Stimulated activated CD8-positive, alpha-beta memory T cell treated with anti-CD3 and anti-CD28 coated beads, Interleukin-7, amount 100 ng/mL, for 4 hours (primary cell): ENCODE measurements around the gene HACD2.
"Not testable (repeated sequence)": the region's sequence is repeated elsewhere in the genome, so short reads cannot be mapped to it uniquely, and the experiment has no call there.

Source experiments
- DNase-seq, 2 donors: peaks; one replicate each; pipeline ENCODE4 v3.0.0-alpha.2; 2020; ENCODE audit warnings: low read depth in 2 of 2

HACD2 gene

DNA sequence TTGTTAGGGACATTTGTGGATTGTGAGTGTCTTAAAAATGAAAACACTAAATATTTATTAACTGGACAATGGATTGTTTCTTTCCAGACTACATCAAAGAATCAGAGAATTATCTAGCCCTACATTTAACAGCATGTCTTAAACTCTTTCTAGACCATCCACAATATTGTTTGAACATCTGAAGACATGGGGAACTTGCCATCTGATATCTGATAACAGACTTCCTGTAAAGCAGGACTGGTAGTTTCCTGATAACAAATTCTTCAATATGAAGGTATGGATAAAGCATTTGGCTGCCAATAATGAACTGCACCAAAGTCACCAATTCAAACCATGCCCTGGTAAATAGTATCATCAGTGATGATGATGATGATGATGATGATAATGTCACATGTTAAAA lies 26.2 kb upstream of the HACD2 start:
- no peak for DNase-seq

DNA sequence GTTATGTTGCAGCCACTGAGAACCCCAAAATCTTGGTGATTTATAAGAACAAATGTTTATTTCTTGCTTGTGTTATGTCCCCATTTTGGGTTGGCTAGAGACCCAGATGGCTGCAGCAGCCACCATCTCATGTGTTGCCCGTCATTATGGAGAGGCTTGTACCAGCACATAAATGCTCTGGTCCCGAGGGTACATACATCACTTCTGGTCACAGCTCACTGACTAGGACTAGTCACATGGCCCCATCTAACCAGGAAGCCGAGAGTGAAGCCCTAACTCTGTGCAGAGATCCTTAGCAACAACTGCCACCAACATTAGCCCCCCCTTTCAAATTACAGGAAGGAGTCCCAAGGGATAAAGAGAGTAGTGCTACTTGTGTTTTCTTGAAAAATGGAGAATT lies 25.5 kb upstream of the HACD2 start:
- no peak for DNase-seq

DNA sequence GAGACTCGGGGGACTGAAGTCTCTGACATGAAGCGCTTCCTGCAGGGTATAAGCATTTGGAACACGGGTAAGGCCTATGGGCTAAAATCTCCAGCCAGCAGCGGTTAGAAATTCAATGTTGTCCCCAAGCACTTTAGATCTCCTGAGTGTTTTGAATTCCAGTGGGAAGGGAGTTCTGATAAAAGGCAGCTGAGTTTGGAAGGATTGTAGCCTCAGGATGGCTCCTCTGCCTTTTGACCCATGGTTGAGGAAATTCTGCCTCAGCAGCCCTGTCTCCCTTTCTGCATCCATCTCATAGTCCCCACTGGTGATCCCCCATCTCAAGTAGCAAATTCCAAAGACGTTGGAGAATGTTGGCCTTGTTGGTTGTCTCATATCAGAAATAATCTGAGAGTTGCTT lies 24.2 kb upstream of the HACD2 start:
- no peak for DNase-seq

DNA sequence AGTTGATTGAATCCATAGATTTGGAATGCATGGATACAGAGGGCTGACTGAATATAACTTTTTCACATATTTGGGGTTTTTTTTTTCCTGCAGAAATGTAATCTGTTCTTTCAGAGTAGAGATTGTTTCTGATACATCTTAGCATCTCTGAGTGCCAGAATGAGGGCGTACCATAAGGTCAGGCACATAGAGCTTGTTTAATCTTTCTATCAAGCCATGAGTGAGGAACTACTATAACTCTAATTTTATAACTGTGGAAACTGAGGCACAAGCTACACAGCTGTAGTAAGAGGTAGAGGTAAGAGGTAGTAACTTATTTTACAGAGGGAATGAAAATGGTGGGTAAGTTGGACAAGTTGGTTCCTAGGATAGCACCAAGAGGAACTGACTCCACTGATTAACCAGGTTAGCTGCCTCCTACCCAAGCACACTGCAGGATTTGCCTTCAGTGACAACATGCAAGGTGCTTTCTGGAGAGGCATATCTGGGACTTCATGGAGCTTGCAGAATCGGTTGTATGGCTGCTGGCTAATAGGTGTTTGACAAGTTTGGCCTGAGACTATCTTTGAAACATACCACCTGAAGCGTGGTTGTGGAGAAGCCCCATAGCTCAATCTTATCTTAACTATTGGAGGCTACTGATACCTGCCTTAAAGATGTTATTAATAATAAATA lies 23.5 kb upstream of the HACD2 start:
- no peak for DNase-seq

DNA sequence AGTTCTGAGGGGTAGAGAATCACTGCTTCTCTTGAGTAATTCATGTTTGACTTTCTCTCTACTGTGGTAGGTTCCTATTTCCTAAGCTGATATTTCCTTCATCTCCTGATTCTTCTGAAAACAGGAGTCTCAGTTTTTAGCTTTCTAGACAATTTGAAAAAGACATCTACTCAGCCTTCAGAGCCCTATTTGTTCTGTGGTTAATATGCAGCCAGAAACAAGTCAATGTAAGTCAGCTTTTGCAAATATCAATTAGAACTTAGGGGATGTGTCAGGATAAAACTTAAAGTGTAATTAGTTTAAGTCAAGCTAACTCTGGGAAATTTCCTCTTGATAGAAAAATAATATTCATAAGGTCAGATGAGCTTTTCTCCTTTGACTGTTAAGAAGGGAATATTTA lies 21.7 kb upstream of the HACD2 start:
- no peak for DNase-seq

DNA sequence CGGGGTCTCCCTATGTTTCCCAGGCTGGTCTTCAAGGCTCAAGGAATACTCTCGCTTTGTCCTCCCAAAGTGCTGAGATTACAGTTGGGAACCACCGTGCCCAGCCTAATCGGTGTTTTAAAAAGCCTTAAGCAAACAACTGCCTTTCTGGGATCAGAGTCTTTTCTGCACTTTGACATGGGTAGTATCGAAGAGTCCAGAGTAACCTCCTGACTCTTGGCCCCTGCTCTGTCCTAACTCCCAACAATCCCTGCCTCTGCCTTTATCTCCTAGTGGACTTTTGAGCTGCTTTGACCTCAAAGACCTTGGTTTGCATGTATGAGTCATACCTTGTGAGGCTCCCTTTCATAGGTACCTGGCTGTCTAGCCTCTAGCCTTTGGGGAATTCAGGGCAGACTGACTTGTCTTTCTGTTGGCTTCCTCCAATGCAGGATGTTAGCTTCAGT lies 21.0 kb upstream of the HACD2 start:
- no peak for DNase-seq

DNA sequence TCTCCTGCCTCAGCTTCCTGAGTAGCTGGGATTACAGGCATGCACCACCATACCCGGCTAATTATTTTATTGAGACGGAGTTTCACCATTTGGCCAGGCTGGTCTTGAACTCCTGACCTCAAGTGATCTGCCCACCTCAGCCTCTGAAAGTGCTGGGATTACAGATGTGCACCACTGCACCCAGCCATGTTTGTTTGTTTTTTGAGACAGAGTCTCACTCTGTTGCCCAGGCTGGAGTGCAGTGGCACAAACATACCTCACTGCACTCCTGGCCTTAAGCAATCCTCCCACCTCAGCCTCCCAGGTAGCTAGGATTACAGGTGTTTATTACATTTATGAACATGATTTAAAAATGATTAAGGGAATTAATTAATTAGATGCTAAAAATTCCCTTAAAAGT lies 18.3 kb upstream of the HACD2 start:
- not testable (repeated sequence) for DNase-seq

DNA sequence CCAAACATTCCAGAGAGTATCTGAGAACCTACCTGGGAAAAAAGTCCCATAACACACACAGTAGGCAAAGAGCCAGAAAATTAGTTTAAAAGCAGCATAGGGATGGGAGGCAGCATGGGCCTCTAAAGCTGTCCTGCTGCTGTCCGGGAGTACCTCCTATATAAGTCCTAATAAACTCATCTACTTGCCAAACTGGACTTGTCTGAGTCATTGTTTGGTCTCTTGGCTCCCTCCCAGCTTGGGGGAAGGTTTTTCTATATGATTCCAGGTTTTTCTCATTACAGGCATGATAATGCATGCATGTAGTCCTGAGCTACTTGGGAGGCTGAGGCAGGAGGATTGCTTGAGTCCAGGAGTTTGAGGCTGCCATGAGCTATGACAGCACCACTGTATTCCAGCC lies 17.5 kb upstream of the HACD2 start:
- no peak for DNase-seq

DNA sequence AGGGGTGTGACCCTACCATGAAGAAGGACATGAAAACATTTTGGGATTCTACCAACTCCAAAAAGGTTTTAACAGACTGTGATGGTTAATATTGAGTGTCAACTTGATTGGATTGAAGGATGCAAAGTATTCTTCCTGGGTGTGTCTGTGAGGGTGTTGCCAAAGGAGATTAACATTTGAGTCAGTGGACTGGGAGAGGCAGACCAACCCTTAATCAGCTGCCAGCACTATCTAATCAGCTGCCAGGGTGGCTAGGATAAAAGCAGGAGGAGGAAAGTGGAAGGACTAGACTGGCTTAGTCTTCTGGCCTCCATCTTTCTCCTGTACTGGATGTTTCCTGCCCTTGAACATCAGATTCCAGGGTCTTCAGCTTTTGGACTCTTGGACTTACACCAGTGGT lies 16.0 kb upstream of the HACD2 start:
- not testable (repeated sequence) for DNase-seq

DNA sequence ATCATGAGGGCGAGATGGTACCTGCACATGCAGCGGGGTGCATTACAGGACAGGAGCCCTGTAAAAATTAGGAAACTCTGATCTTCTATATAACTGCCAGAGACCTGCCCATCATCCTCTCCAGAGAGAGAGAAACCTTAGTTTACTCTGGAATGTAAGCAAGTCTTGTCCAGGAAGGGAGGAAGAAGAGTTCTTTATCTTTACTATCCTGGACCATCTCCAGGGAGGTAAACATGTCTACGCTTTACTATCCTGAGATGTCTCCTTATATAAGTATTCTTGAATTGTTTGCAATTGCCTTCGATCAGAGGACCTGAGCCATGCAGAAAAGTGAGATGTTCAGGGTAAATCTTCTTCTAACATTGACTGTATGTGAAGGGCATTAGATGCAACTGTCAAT lies 12.7 kb upstream of the HACD2 start:
- no peak for DNase-seq

DNA sequence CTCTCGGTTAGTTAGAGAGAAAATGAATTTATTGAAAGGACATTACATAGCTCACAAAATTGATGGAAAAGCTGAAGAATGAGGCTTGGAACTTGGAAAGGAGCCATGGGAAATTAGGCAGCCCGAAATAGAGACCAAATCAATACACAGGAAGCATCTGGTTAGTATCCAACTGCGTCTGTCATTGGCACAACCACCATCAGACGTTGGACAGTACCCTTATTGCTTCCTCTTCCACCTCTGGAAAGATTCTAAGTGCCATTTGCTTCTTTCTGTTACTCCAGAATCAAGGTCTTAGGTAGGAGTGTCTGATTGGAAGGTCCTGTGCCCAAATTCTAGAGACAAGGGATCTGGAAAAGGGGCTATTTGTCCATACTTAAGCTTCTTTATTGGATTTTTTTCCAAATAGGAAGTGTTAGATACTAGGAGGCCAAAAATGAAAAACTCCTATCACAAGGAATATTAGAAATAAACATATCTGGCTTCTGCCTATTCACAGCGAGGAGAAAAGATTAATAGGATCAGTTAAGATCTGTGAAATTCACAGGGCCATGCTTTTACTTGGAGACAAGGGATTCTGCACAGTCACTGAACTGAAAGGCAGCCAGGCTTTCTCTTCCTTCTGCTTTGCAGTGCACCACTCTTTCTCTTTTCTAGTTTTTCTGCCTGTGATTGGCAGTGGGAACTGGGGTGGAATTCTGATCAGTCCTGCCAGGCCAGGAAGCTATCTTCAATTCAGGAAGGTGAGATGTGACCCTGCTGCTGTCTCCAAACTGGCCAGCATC lies 10.7 kb upstream of the HACD2 start:
- DNase-seq, result no peak

DNA sequence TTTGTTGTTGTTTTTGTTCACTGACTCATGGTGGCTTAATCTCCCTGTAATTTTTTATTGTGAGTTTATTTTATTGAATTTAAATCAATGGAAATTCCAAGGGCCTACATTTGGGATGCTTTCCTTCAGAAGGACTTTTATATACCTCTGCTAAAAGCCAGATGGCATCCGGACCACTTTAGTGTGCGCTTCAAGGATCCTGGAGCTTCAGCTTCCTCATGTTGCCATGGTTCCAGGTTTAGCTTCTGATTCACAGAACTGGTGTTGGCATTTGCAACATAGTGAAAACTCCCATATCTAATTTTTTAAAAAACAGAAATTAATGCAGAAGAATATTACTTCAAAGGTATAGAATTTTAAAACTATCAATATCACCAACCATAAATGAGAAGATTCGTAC lies 8.5 kb upstream of the HACD2 start:
- no peak for DNase-seq

DNA sequence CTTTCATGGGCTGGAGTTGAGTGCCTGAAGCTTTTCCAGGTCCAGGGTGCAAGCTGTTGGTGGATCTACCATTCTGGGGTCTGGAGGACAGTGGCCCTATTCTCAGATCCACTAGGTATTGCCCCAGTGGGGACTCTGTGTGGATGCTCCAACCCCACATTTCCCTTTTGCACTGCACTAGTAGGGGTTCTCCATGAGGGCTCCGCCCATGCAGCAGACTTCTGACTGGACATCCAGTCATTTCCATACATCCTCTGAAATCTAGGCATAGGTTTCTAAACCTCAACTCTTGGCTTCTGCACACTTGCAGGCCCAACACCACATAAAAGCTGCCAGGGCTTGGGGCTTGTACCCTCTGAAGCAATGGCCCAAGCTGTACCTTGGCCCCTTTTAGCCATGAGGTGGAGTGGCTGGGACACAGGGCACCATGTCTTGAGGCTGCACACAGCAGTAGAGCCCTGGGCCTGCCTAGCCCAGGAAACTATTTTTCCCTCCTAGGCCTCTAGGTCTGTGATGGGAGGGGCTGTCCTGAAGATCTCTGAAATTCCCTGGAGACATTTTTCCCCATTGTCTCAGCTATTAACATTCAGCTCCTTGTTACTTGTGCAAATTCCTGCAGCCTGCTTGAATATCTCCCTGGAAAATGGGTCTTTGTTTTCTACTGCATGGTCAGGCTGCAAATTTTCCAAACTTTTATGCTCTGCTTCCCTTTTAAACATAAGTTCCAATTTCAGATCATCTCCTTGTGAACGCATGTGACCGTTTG lies 6.0 kb upstream of the HACD2 start:
- DNase-seq, result no peak

DNA sequence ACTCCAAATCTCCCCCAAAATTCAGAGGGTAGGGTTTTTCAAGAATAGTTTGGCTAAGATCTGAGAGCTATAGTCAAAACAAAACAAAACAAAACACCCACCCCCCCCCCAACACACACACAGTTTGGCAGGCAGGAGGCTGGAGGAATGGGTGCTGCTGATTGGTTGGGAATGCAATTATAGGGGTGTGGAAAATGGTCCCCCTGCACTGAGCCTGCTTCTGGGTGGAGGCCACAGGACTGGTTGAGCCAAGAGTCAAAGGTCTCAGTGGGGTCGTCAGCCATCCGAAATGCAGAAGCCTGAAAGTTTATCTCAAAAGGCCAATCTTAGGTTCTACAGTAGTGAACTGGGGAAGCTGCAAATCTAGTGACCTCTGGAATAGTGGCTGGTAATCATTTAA lies 2.5 kb upstream of the HACD2 start:
- DNase-seq, result no peak

DNA sequence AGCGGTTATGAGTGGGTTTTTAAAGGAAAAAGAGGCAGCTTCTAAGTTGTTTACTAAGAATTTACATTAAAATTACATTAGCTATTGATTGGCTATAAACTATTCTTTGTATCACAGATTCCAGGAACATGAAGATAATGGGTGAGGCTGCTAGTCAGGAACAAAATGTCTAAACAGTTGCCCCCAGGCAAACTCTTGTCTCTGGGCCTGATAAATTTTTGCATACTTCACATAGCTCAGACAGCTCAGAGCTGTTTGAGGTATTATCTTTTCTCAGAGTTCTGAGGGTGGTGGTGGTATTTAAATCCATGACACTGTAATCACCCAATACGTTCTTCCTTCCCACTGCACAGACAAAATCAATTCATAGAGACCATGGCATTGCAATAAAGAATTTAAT lies 2.1 kb upstream of the HACD2 start:
- DNase-seq, result no peak

DNA sequence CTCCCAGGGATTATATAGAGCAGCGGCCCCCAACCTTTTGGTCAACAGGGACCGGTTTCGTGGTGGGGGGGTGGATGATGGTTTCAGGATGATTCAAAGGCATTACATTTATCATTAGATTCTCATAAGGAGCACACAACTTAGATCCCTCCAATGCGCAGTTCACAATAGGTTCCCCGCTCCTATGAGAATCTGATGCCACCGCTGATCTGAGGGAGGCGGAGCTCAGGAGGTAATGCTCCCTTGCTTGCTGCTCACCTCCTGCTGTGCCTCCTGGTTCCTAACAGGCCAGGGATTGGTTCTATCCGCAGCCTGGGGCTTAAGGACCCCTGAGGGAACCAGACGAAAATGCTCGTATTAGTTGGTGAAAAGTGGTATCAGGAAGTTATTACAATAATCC lies 1.3 kb upstream of the HACD2 start:
- peak in 1 of 2 donors; percentile 3 for DNase-seq

DNA sequence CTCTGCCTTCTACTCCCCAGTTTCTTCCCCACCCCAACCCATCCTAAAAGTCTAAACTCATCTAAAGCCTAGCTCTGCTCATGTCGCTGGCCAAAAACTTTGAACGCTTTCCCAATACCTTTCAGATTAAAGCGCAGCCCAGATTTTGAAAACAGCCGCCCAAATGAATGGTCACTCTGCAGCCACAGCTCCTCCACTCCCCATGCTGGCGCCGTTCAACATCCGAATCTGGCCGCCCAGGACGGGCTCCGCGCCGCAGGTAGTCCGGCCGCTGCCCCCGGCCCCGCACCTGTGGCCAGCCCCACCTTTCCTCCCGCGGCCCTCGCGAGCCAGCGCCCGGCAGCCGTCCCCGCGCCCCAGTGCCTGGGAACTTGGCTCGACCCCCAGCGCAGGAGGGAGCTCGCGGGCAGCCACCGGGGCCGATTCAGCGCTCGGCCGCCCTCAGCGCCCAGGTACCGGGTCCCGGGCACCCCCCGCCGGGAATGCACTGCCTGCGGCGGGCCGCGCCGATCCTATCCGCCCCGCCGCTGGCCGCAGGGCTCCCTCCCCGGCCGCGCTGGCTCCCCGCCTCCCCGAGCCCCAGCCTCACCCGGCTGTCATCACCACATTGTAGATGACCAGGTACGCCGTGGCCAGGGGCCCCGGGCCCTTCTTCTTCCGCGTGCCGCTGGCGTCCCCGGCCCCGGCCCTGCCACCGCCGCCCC lies 417 bp downstream of the HACD2 start:
- DNase-seq, result peak in 1 of 2 donors; percentile 1

DNA sequence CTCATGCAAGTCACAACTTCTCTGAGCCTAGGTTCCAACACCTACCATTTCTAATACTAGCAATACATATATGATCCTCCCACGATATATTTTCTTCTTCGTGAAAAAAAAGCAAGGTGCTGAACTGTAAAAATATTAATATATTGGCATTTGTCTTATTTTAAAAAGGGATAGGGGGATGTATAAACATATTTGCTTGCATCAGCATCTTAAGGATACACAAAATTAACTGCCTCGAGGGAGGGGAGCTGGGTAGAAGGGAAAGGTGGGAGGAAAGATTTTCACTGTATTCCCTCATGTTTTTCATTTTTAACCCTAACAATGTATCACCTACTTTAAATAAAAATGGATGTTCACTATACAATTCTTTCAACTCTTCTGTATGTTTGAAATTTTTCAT lies 1.3 kb downstream of the HACD2 start:
- DNase-seq, result no peak

DNA sequence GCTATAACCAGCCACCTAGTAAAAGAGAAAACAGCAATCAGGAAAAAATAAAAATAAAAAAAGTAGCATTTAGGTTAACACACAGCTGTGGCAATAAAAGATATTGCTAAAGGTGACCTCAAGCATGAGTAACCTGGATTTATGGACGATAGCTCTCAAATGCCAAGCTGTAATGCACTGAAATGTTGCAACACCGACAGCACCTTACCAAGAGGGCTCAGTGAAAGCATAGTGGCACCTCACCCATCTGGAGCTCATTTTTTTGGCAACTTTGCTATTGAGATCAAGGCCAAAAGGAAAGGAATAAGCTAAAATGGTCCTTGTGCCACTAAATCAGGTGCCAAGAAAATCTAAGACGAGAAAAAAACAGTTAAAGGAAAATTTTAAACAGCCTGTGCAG lies 2.5 kb downstream of the HACD2 start:
- DNase-seq, result no peak

DNA sequence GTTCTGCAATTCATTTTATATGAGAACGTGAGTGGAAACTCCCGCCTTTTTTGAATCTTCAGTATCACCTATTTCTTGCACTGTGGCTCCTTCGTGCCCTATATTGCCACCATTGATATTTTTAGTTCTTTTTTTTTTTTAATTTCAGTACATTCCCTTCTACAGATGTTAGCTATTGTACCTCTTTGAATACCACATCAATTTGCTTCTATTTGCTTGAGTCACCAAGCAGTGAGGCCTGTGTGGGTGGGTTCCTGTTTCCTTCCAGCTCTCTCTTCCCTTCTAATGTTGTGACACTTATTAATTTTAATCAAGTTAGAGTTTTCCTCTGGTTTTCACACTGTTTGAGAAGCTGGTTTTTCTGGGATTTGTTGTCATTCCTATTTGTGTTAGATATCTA lies 8.7 kb downstream of the HACD2 start:
- no peak for DNase-seq

DNA sequence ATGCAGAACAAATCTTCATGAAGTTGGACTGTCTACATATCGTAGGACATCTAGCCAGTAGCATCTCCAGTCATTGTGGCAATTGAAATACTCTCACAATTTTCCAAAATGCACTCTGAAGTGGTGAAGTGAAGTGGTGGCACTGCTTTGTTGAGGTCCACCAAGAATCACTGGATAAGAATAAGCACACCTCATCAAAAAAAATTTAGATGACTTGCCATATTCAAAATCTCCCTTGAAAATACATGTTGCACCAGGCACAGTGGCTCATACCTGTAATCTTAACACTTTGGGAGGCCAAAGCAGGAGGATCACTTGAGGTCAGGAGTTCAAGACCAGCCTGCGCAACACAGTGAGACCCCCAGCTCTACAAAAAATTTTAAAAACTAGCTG lies 12.9 kb downstream of the HACD2 start:
- no peak for DNase-seq

DNA sequence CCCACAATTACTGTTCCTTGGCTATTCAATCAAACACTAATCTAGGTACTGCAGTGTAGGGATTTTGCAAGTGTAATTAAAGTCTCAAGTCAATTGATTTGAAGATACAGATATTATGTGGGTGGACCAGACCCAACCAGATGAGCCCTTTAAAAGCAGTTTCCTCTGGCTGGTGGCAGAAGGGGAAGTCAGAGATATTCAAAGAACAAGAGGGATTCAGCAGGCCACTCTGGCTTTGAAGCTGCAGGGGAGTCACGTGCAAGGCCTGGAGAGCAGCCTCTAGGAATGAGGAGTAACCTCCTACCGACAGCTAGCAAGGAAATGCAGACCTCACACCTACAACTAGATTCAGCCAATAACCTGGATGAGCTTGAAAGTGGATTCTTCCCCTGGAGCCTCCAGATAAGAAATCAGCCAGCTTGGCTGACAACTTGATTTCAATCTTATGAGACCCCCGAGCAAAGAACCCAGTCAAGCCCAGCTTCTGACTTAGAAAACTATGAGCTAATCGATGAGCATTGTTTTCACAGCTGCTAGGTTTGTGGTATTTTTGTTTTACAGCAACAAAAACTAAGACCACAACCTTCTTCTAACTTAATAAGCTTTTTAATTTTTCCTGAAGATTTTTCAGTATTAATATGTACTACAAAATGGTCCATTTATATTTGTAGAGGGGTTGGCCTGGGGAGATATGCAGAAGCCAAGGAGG lies 13.4 kb downstream of the HACD2 start:
- no peak for DNase-seq
